K562 (cell line): ENCODE results near the gene KAZN. TPM values are rescaled to one million over a fixed set of nuclear protein-coding genes. Genes with fewer than 3 reads are reported as not detected.

Experiments
- ATAC-seq: fragments of 200-7000 bp; cut with Tn5 transposase; 3 replicates; pipeline ENCODE4 v1.9.1; 2020; ENCODE audit warnings: moderate library complexity
- BruUV-seq: library from RNA; stranded (reverse); fragments of 400-500 nt; replicated peaks from 2 replicates; lab custom pipeline; 2021; lab: Mats Ljungman, UMichigan
- CTCF ChIA-PET: fragments of 300-600 bp; formaldehyde crosslinking; extraction: SDS; loops from one replicate; lab custom pipeline; 2021; ENCODE audit warnings: low intra/inter-chr PET ratio; lab: Yijun Ruan, JAX
- POLR2A ChIA-PET: fragments of 300-600, 350-650 bp; sonication (Branson Sonifier 250); formaldehyde crosslinking; extraction: SDS; loops from one replicate; lab custom pipeline; 2021; ENCODE audit warnings: antibody characterized with exemption, inconsistent platforms; lab: Yijun Ruan, JAX
- DNase-seq, 4 experiments: peaks; one replicate each; pipeline versions ENCODE4 v3.0.0 to v3.0.0-alpha.2; 2011 to 2018; ENCODE audit warnings: low spot score in 3 of 4, mixed read lengths in 3 of 4; ENCODE audit errors: extremely low read depth in 1 of 4
- FAIRE-seq: peaks from 2 replicates; lab custom pipeline; 2011; peaks lifted over from hg19 to GRCh38; lab: Jason Lieb, UNC
- H2AFZ ChIP-seq: 2 replicates; pipeline ENCODE4 v1.6.0; 2011; ENCODE audit warnings: low read depth, low read length, control low read depth, inconsistent platforms
- H3K27ac ChIP-seq: fragments of 200-600 bp; 3 replicates; pipeline ENCODE4 v1.8.0; 2011; ENCODE audit warnings: low read depth, mild to moderate bottlenecking, control low read depth, inconsistent platforms, low read length, moderate library complexity, mixed read lengths; ENCODE audit errors: extremely low read depth
- H3K27me3 ChIP-seq, 2 experiments: fragments of 300-600 bp in 1 of 2; 2 replicates in 1 of 2; 3 replicates in 1 of 2; pipeline versions ENCODE4 v1.6.0 to v1.8.0; 2011; ENCODE audit warnings: inconsistent platforms in 2 of 2, low read length in 2 of 2, mild to moderate bottlenecking in 1 of 2, mixed read lengths in 1 of 2, moderate library complexity in 1 of 2; ENCODE audit not compliant: control insufficient read depth in 2 of 2, insufficient read depth in 2 of 2
- H3K36me3 ChIP-seq: fragments of 300-600 bp; 3 replicates; pipeline ENCODE4 v1.8.0; 2011; ENCODE audit warnings: mild to moderate bottlenecking, low read length, inconsistent platforms; ENCODE audit not compliant: control insufficient read depth, insufficient read depth
- H3K4me1 ChIP-seq, 2 experiments: fragments of 200-600 bp in 1 of 2; replicated peaks in 1 of 2; 2 replicates in 1 of 2; 3 replicates in 1 of 2; pipeline versions ENCODE4 v1.5.1 to v1.8.0; 2011; ENCODE audit warnings: inconsistent platforms in 2 of 2, low read length in 2 of 2, mild to moderate bottlenecking in 1 of 2, mixed read lengths in 1 of 2, moderate library complexity in 1 of 2; ENCODE audit not compliant: control insufficient read depth in 2 of 2, insufficient read depth in 2 of 2
- H3K4me2 ChIP-seq: 2 replicates; pipeline ENCODE4 v1.6.1; 2011; ENCODE audit warnings: low read length, control low read depth, inconsistent platforms, mixed read lengths; ENCODE audit not compliant: insufficient read depth
- H3K4me3 ChIP-seq: fragments of 200-600 bp; sonication (generic), shearing (Covaris generic); 2 replicates; pipeline ENCODE4 v1.5.1; 2016; ENCODE audit warnings: control low read depth, inconsistent platforms
- H3K79me2 ChIP-seq: fragments of 200-600 bp; 3 replicates; pipeline ENCODE4 v1.8.0; 2011; ENCODE audit warnings: low read length, inconsistent platforms; ENCODE audit not compliant: control insufficient read depth, insufficient read depth
- H3K9ac ChIP-seq, 2 experiments: 2 replicates each; pipeline versions ENCODE4 v1.6.0 to v1.6.1; 2011; ENCODE audit warnings: low read depth in 2 of 2, low read length in 2 of 2, control low read depth in 1 of 2, inconsistent platforms in 1 of 2, mild to moderate bottlenecking in 1 of 2, mixed read lengths in 1 of 2; ENCODE audit not compliant: insufficient read depth in 1 of 2
- H3K9me1 ChIP-seq: one replicate; pipeline ENCODE4 v1.6.0; 2011; ENCODE audit warnings: inconsistent platforms, mild to moderate bottlenecking, low read length, moderate library complexity; ENCODE audit not compliant: control insufficient read depth, insufficient read depth
- H3K9me3 ChIP-seq: replicated peaks from 2 replicates; pipeline ENCODE4 v1.5.1; 2011; ENCODE audit warnings: low read depth, low read length, inconsistent platforms; ENCODE audit not compliant: control insufficient read depth, insufficient read depth
- H4K20me1 ChIP-seq: replicated peaks from 2 replicates; pipeline ENCODE4 v1.6.1; 2011; ENCODE audit warnings: low read length, inconsistent platforms, mixed read lengths; ENCODE audit not compliant: control insufficient read depth, insufficient read depth
- BHLHE40 ChIP-seq: IDR thresholded peaks from 2 replicates; pipeline ENCODE4 v1.6.1; 2011; ENCODE audit warnings: low read length, improper control_type of control experiment
- CBX3 ChIP-seq, 2 experiments: IDR thresholded peaks; 1 replicate in 1 of 2; 2 replicates in 1 of 2; pipeline ENCODE4 v1.6.1; 2012; ENCODE audit warnings: inconsistent platforms in 2 of 2, low read length in 2 of 2, borderline replicate concordance in 1 of 2, control low read depth in 1 of 2
- CC2D1A ChIP-seq: fragments of 450-650 bp; IDR thresholded peaks from 2 replicates; pipeline ENCODE4 v1.6.1; 2017; ENCODE audit warnings: mild to moderate bottlenecking
- COPS2 ChIP-seq: fragments of 450-650 bp; conservative IDR thresholded peaks from 2 replicates; pipeline ENCODE4 v1.6.1; 2016; ENCODE audit warnings: mild to moderate bottlenecking, moderate library complexity
- MNT ChIP-seq, 2 experiments: fragments of 450-650 bp; conservative IDR thresholded peaks; 2 replicates each; pipeline ENCODE4 v1.6.1; 2017; ENCODE audit warnings: mild to moderate bottlenecking in 2 of 2, moderate library complexity in 2 of 2
- PYGO2 ChIP-seq: fragments of 450-650 bp; IDR thresholded peaks from 2 replicates; pipeline ENCODE4 v1.6.1; 2016; ENCODE audit warnings: mild to moderate bottlenecking, missing genetic modification characterization, moderate library complexity, missing compliant biosample characterization
- RBM25 ChIP-seq: fragments of 200-400 bp; formaldehyde crosslinking; IDR thresholded peaks from 2 replicates; pipeline ENCODE4 v1.6.1; 2018; ENCODE audit warnings: low read length, low read depth, moderate library complexity; ENCODE audit not compliant: severe bottlenecking
- REST ChIP-seq, 2 experiments: fragments of 450-650 bp; formaldehyde crosslinking in 1 of 2; IDR thresholded peaks; 2 replicates each; pipeline versions ENCODE4 v1.4.0 to v1.6.1; 2014 to 2020; ENCODE audit warnings: mild to moderate bottlenecking in 2 of 2, borderline replicate concordance in 1 of 2, low read depth in 1 of 2
- THRA ChIP-seq: fragments of 450-650 bp; IDR thresholded peaks from 2 replicates; pipeline ENCODE4 v1.6.1; 2017; ENCODE audit warnings: mild to moderate bottlenecking, moderate library complexity
- USF1 ChIP-seq: sonication (generic); formaldehyde crosslinking; IDR thresholded peaks from 2 replicates; pipeline ENCODE4 v1.9.0; 2022; ENCODE audit warnings: mild to moderate bottlenecking, missing genetic modification reagents
- WGBS: fragments of 100-300 bp; shearing (Covaris generic); methylation state at CpG from one replicate; pipeline ENCODE4 v1.1.6; 2016; ENCODE audit warnings: low coverage, mixed read lengths; ENCODE audit not compliant: insufficient coverage; ENCODE audit errors: missing lambda C conversion rate; 5-methylcytosine and 5-hydroxymethylcytosine counted together
- in situ Hi-C: fragments of 300-500 bp; cut with MboI; formaldehyde crosslinking; loops from 4 replicates; pipeline ENCODE4 v1.15.0; 2018; ENCODE audit warnings: inconsistent platforms, mixed read lengths
- intact Hi-C: fragments of 100-400 bp; cut with micrococcal nuclease; formaldehyde crosslinking; loops from 2 replicates; pipeline ENCODE4 v1.14.2; 2022
- polyA plus RNA-seq, 8 experiments: library from polyadenylated mRNA; depleted of rRNA in 4 of 8; stranded (reverse) in 5 of 8; unstranded in 3 of 8; fragments of >200 nt; fragmentation: Nextera tagmentation in 2 of 8; fragmentation: Illumina TruSeq in 1 of 8; extraction: Ambion mirVana in 2 of 8; extraction: Trizol in 1 of 8; gene quantifications; 2 replicates each; pipeline versions ENCODE4 v1.2.1 to v1.2.3, GENCODE V29; 2011 to 2014; ENCODE audit warnings: inconsistent platforms in 1 of 8, missing spikeins in 1 of 8
- total RNA-seq, 7 experiments: library from RNA; depleted of rRNA in 6 of 7; stranded (reverse); fragments of >200 nt in 6 of 7; fragmentation: Illumina TruSeq in 2 of 7; extraction: Trizol in 2 of 7; gene quantifications; 2 replicates each; pipeline versions ENCODE4 v1.2.1 to v1.2.3, GENCODE V29; 2011 to 2021; ENCODE audit warnings: low replicate concordance in 1 of 7

Gene KAZN
- total and polyA plus RNA-seq, 9 of the 15 experiments (the other 6 are each of a cell fraction or from before 2014, with no cell fraction given): 2.1 to 21.6 (median 5.4) TPM

GRCh38 chr1:14828665-14829064, 230.2 kb downstream of the KAZN start:
- H3K4me2 ChIP-seq: no peak overlapping the region
- BruUV-seq: no TSS peak
- H3K9me3 ChIP-seq: no peaks in the 10 kb centered on the region; the same call in 1 of the 2 replicates
- 28% methylated on average over 4 of the region's 4 CpGs for WGBS
- peak overlapping the region; percentile 41 for H2AFZ ChIP-seq
- in situ Hi-C loops (no loop called here), intact Hi-C loops (loop anchor here (2.0 kb wide), 1 partner anchor 20 kb away; no protein-coding TSS in a partner anchor)
- H4K20me1 ChIP-seq: no peaks in the 10 kb centered on the region
- H3K27ac ChIP-seq: no peak overlapping the region
- no peaks in the 10 kb centered on the region for H3K79me2 ChIP-seq
- FAIRE-seq (no peak), DNase-seq (no peak), ATAC-seq (no peak)
- CTCF ChIA-PET: no interaction called here
- no peaks in the 10 kb centered on the region for H3K36me3 ChIP-seq
- H3K27me3 ChIP-seq: peaks cover 0 to 3% of the 10 kb centered on the region in 2 experiments; a peak in 2 of 5 replicates
- H3K9ac ChIP-seq: no peak overlapping the region
- no peaks in the 10 kb centered on the region for H3K9me1 ChIP-seq
- H3K4me3 ChIP-seq: no peak overlapping the region
- H3K4me1 ChIP-seq: peaks cover 4 to 9% of the 10 kb centered on the region in 2 experiments; a peak in 4 of 5 replicates
- POLR2A ChIA-PET: interaction anchor here (0.6 to 1.5 kb wide), 3 partner anchors 56 to 95 kb away, joined by 3 to 4 read pairs (median 3); no protein-coding TSS in a partner anchor
- TF ChIP-seq PYGO2 (no peak), THRA (no peak), RBM25 (peak; percentile 89), CC2D1A (no peak), REST (IDR thresholded peaks at IDR 0.05; ENCODE audit: borderline replicate concordance) (no peak), REST (CRISPR knock-in tag; IDR thresholded peaks at IDR 0.05; ENCODE audit: low read depth) (no peak), BHLHE40 (no peak), USF1 (CRISPR knock-in tag) (peak; percentile 20; the same call in 1 of the 2 replicates), COPS2 (no peak), MNT (conservative IDR thresholded peaks at IDR 0.05) (no peak), CBX3 (IDR thresholded peaks at IDR 0.05; ENCODE audit: borderline replicate concordance in 1 of 2, low read length in 2 of 2) (no peak)
